OCI-LY1 (cell line): Measurements from ENCODE around the gene FRAS1.

ENCODE experiments used
- EZH2 ChIP-seq: fragments of 200-600 bp; sonication (generic), shearing (Covaris generic); IDR thresholded peaks from 2 replicates; pipeline ENCODE4 v1.8.0; 2017; ENCODE audit warnings: borderline replicate concordance, mixed run types, mild to moderate bottlenecking, antibody characterized with exemption, low read length, moderate library complexity, mixed read lengths
- TF ChIP-seq, protein P1 (sequence below): fragments of 200-600 bp; sonication (generic), shearing (Covaris generic); IDR thresholded peaks from 2 replicates; pipeline ENCODE4 v1.5.1; 2017; ENCODE audit warnings: mild to moderate bottlenecking, antibody characterized with exemption, low read length, moderate library complexity, mixed read lengths

- TF ChIP-seq, protein P1, sequence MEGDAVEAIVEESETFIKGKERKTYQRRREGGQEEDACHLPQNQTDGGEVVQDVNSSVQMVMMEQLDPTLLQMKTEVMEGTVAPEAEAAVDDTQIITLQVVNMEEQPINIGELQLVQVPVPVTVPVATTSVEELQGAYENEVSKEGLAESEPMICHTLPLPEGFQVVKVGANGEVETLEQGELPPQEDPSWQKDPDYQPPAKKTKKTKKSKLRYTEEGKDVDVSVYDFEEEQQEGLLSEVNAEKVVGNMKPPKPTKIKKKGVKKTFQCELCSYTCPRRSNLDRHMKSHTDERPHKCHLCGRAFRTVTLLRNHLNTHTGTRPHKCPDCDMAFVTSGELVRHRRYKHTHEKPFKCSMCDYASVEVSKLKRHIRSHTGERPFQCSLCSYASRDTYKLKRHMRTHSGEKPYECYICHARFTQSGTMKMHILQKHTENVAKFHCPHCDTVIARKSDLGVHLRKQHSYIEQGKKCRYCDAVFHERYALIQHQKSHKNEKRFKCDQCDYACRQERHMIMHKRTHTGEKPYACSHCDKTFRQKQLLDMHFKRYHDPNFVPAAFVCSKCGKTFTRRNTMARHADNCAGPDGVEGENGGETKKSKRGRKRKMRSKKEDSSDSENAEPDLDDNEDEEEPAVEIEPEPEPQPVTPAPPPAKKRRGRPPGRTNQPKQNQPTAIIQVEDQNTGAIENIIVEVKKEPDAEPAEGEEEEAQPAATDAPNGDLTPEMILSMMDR, result no peak
- TF ChIP-seq EZH2, result no peak
Measured at GRCh38 chr4:78024576-78025091, 32.5 kb upstream of the FRAS1 start.
